H9 (cell line): ENCODE results near the gene KANK4. TPM values are rescaled to one million over a fixed set of nuclear protein-coding genes. Genes with fewer than 3 reads are reported as not detected.

Source experiments
- DNase-seq: peaks from one replicate; pipeline ENCODE4 v3.0.0-alpha.2; 2017
- H2AFZ ChIP-seq: one replicate; pipeline ENCODE4 v1.6.1; 2013; ENCODE audit warnings: mild to moderate bottlenecking, low read length, control low read depth, moderate library complexity
- H2AK5ac ChIP-seq: 2 replicates; pipeline ENCODE4 v1.6.1; 2013; ENCODE audit warnings: low read length, control low read depth, mixed read lengths; ENCODE audit not compliant: insufficient read length
- H2BK120ac ChIP-seq: one replicate; pipeline ENCODE4 v1.6.1; 2013; ENCODE audit warnings: low read depth, mild to moderate bottlenecking, low read length, control low read depth, inconsistent platforms; ENCODE audit not compliant: poor library complexity, severe bottlenecking
- H2BK12ac ChIP-seq: 2 replicates; pipeline ENCODE4 v1.6.1; 2013; ENCODE audit warnings: low read length, control low read depth, mixed read lengths, low read depth; ENCODE audit not compliant: insufficient read length
- H2BK15ac ChIP-seq: 2 replicates; pipeline ENCODE4 v1.6.1; 2013; ENCODE audit warnings: low read depth, low read length, control low read depth
- H2BK20ac ChIP-seq: one replicate; pipeline ENCODE4 v1.6.1; 2013; ENCODE audit warnings: low read depth, mild to moderate bottlenecking, low read length, control low read depth, inconsistent platforms; ENCODE audit not compliant: poor library complexity, severe bottlenecking
- H2BK5ac ChIP-seq: 2 replicates; pipeline ENCODE4 v1.6.1; 2013; ENCODE audit warnings: low read length, control low read depth, mixed read lengths; ENCODE audit not compliant: insufficient read length
- H3K14ac ChIP-seq: 2 replicates; pipeline ENCODE4 v1.6.1; 2013; ENCODE audit warnings: low read length, control low read depth; ENCODE audit not compliant: insufficient read depth
- H3K18ac ChIP-seq: 2 replicates; pipeline ENCODE4 v1.6.1; 2013; ENCODE audit warnings: low read depth, mild to moderate bottlenecking, mixed read lengths, low read length, control low read depth; ENCODE audit not compliant: insufficient read length
- H3K23ac ChIP-seq: 2 replicates; pipeline ENCODE4 v1.6.1; 2013; ENCODE audit warnings: low read length, control low read depth, mixed read lengths, low read depth; ENCODE audit not compliant: insufficient read length
- H3K23me2 ChIP-seq: 2 replicates; pipeline ENCODE4 v1.6.1; 2013; ENCODE audit warnings: low read depth, mild to moderate bottlenecking, mixed read lengths, low read length, control low read depth; ENCODE audit not compliant: insufficient read length, poor library complexity, severe bottlenecking
- H3K27ac ChIP-seq: 2 replicates; pipeline ENCODE4 v1.5.1; 2013; ENCODE audit warnings: low read length, control low read depth, mixed read lengths, low read depth; ENCODE audit not compliant: insufficient read length
- H3K27me3 ChIP-seq: 2 replicates; pipeline ENCODE4 v1.6.1; 2013; ENCODE audit warnings: low read length, control low read depth, inconsistent platforms; ENCODE audit not compliant: insufficient read depth
- H3K4ac ChIP-seq: 2 replicates; pipeline ENCODE4 v1.6.1; 2013; ENCODE audit warnings: low read depth, mild to moderate bottlenecking, control low read depth, inconsistent platforms, low read length, moderate library complexity
- H3K4me1 ChIP-seq: 2 replicates; pipeline ENCODE4 v1.6.1; 2013; ENCODE audit warnings: low read length, control low read depth, inconsistent platforms; ENCODE audit not compliant: insufficient read depth
- H3K4me2 ChIP-seq: 2 replicates; pipeline ENCODE4 v1.6.1; 2013; ENCODE audit warnings: low read length, control low read depth, mixed read lengths; ENCODE audit not compliant: insufficient read length, insufficient read depth
- H3K56ac ChIP-seq: 2 replicates; pipeline ENCODE4 v1.6.1; 2013; ENCODE audit warnings: low read depth, mild to moderate bottlenecking, mixed read lengths, low read length, control low read depth; ENCODE audit not compliant: insufficient read length
- H3K79me1 ChIP-seq: 2 replicates; pipeline ENCODE4 v1.6.1; 2013; ENCODE audit warnings: low read depth, mild to moderate bottlenecking, moderate library complexity, low read length, control low read depth, inconsistent platforms; ENCODE audit not compliant: insufficient read depth, poor library complexity, severe bottlenecking
- H3K79me2 ChIP-seq: 2 replicates; pipeline ENCODE4 v1.6.1; 2013; ENCODE audit warnings: low read length, control low read depth, inconsistent platforms; ENCODE audit not compliant: insufficient read depth
- H3K9ac ChIP-seq: 2 replicates; pipeline ENCODE4 v1.6.1; 2013; ENCODE audit warnings: low read length, control low read depth, mixed read lengths; ENCODE audit not compliant: insufficient read length; ENCODE audit errors: extremely low read depth
- H3K9me3 ChIP-seq: one replicate; pipeline ENCODE4 v1.6.1; 2013; ENCODE audit warnings: low read depth, low read length, inconsistent platforms; ENCODE audit not compliant: control insufficient read depth
- H3T11ph ChIP-seq: one replicate; pipeline ENCODE4 v1.6.1; 2013; ENCODE audit warnings: mild to moderate bottlenecking, low read length, control low read depth, inconsistent platforms
- H4K20me1 ChIP-seq: one replicate; pipeline ENCODE4 v1.6.1; 2013; ENCODE audit not compliant: control insufficient read depth, insufficient read length, insufficient read depth
- H4K5ac ChIP-seq: 2 replicates; pipeline ENCODE4 v1.6.1; 2013; ENCODE audit warnings: low read depth, mild to moderate bottlenecking, mixed read lengths, low read length, control low read depth; ENCODE audit not compliant: insufficient read length
- H4K8ac ChIP-seq: replicated peaks from 2 replicates; pipeline ENCODE4 v1.6.1; 2013; ENCODE audit warnings: low read length, control low read depth, mixed read lengths, low read depth; ENCODE audit not compliant: insufficient read length
- H4K91ac ChIP-seq: 2 replicates; pipeline ENCODE4 v1.6.1; 2013; ENCODE audit warnings: low read depth, mild to moderate bottlenecking, moderate library complexity, mixed read lengths, low read length, control low read depth; ENCODE audit not compliant: insufficient read length
- H3K27ac Mint-ChIP-seq, 3 experiments: 2 replicates in 2 of 3; 3 replicates in 1 of 3; pipeline ENCODE4 v1.8.0; 2020 to 2021; ENCODE audit warnings: mixed read lengths in 3 of 3, mild to moderate bottlenecking in 1 of 3, moderate library complexity in 1 of 3
- H3K27me3 Mint-ChIP-seq: 2 replicates; pipeline ENCODE4 v1.8.0; 2021; ENCODE audit warnings: low read depth, mild to moderate bottlenecking, moderate library complexity, mixed read lengths
- H3K36me3 Mint-ChIP-seq, 3 experiments: 2 replicates in 2 of 3; 3 replicates in 1 of 3; pipeline ENCODE4 v1.8.0; 2020 to 2021; ENCODE audit warnings: low read depth in 3 of 3, mixed read lengths in 3 of 3; ENCODE audit not compliant: insufficient read depth in 1 of 3
- H3K4me1 Mint-ChIP-seq, 2 experiments: 2 replicates each; pipeline ENCODE4 v1.8.0; 2020; ENCODE audit warnings: mixed read lengths in 2 of 2
- H3K4me3 Mint-ChIP-seq, 2 experiments: 2 replicates in 1 of 2; 3 replicates in 1 of 2; pipeline ENCODE4 v1.8.0; 2020 to 2021; ENCODE audit warnings: mild to moderate bottlenecking in 2 of 2, mixed read lengths in 2 of 2, moderate library complexity in 1 of 2
- H3K9me3 Mint-ChIP-seq, 2 experiments: 2 replicates in 1 of 2; 3 replicates in 1 of 2; pipeline ENCODE4 v1.8.0; 2020; ENCODE audit warnings: mild to moderate bottlenecking in 2 of 2, mixed read lengths in 2 of 2, moderate library complexity in 1 of 2
- WGBS: extraction: QIAGEN DNeasy Blood & Tissue Kit; methylation state at CpG from one replicate; pipeline ENCODE4 v1.1.7; 2013; ENCODE audit warnings: missing lambda C conversion rate, low lambda C conversion rate, mixed read lengths; ENCODE audit not compliant: insufficient read length; ENCODE audit errors: extremely low coverage; 5-methylcytosine and 5-hydroxymethylcytosine counted together
- total RNA-seq: library from RNA; stranded (reverse); gene quantifications from 2 replicates; pipeline ENCODE4 v1.2.1, GENCODE V29; 2021
- TF ChIP-seq, protein P1 (sequence below): fragments of 200-600 bp; sonication (generic); conservative IDR thresholded peaks from 3 replicates; pipeline ENCODE4 v1.8.0; 2021; ENCODE audit warnings: antibody characterized with exemption, mild to moderate bottlenecking

KANK4 gene
- total RNA-seq, 1 experiment from 2014 or later = 0.15 TPM

DNA sequence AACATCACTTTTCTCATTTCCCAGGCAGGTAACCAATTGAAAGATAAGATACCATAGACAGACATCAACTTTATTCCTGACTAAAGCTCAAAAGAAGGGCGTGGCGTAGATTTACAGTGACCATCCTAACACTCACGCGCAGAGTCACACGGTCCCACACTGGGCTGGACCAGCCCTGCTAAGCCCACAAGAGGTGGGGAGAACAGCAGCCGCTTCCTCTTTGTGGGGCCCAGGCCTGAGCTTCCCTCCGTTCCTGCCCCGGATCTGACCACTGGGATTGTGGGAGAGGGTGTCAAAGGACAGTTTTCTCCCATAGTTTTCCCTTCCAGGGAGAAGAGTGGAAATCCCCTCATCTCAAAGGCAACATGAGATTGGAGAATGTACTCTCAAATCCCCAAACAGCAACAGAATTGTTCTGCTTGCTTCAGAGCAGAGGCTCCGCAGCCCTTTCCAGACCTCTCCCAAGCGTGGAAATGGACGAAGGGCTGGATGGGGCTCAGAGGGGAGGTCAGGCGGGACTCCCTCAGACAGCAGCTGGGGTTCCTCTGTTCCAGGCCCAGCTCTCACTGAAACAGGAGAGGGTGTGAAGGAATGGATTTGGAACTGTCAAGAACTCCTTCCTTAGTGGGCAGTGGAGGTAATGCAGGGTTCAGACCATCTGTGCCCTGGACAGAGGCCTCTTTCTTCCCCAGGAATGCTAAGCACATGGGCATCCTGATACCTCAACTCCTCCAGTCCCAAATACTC, 90.9 kb downstream of the KANK4 start:
- no peaks in the 10 kb centered on the region for H3K9me3 Mint-ChIP-seq
- no peak overlapping the region for H3K23ac ChIP-seq
- H3K4me1 ChIP-seq = peaks cover 4% of the 10 kb centered on the region; the same call in 1 of the 2 replicates
- peaks cover 4% of the 10 kb centered on the region for H3K23me2 ChIP-seq
- H3K36me3 Mint-ChIP-seq = peaks cover 31 to 47% (median 39%) of the 10 kb centered on the region in 3 experiments
- H3K56ac ChIP-seq = no peak overlapping the region
- WGBS = no CpG with 5 or more reads among the region's 12 CpGs
- H2AFZ ChIP-seq = no peak overlapping the region
- TF ChIP-seq, protein P1, sequence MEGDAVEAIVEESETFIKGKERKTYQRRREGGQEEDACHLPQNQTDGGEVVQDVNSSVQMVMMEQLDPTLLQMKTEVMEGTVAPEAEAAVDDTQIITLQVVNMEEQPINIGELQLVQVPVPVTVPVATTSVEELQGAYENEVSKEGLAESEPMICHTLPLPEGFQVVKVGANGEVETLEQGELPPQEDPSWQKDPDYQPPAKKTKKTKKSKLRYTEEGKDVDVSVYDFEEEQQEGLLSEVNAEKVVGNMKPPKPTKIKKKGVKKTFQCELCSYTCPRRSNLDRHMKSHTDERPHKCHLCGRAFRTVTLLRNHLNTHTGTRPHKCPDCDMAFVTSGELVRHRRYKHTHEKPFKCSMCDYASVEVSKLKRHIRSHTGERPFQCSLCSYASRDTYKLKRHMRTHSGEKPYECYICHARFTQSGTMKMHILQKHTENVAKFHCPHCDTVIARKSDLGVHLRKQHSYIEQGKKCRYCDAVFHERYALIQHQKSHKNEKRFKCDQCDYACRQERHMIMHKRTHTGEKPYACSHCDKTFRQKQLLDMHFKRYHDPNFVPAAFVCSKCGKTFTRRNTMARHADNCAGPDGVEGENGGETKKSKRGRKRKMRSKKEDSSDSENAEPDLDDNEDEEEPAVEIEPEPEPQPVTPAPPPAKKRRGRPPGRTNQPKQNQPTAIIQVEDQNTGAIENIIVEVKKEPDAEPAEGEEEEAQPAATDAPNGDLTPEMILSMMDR = no peak
- no peak overlapping the region for H3T11ph ChIP-seq
- H3K27me3 ChIP-seq = no peaks in the 10 kb centered on the region
- no peak overlapping the region for H2BK5ac ChIP-seq
- no peak for DNase-seq
- H4K8ac ChIP-seq = no peak overlapping the region
- no peak overlapping the region for H3K27ac ChIP-seq
- no peak overlapping the region for H3K18ac ChIP-seq
- no peaks in the 10 kb centered on the region for H4K20me1 ChIP-seq
- no peak overlapping the region for H3K4me2 ChIP-seq
- no peak overlapping the region for H2BK15ac ChIP-seq
- H3K9me3 ChIP-seq = no peaks in the 10 kb centered on the region
- H3K79me1 ChIP-seq = no peaks in the 10 kb centered on the region
- H3K14ac ChIP-seq = no peak overlapping the region; the same call in 1 of the 2 replicates
- H3K79me2 ChIP-seq = no peaks in the 10 kb centered on the region
- H3K27me3 Mint-ChIP-seq = no peaks in the 10 kb centered on the region
- H3K4ac ChIP-seq = no peak overlapping the region
- H3K9ac ChIP-seq = no peak overlapping the region
- H2AK5ac ChIP-seq = peak overlapping the region; percentile 56
- H4K5ac ChIP-seq = peak overlapping the region; percentile 64
- H2BK20ac ChIP-seq = no peak overlapping the region
- peaks cover 36 to 39% of the 10 kb centered on the region in 2 experiments for H3K4me1 Mint-ChIP-seq
- no peak overlapping the region for H3K4me3 Mint-ChIP-seq
- no peak overlapping the region for H2BK12ac ChIP-seq
- no peak overlapping the region for H2BK120ac ChIP-seq
- peak overlapping the region in 2 of 3 experiments; percentile 95; a peak in 5 of 7 replicates for H3K27ac Mint-ChIP-seq
- no peak overlapping the region for H4K91ac ChIP-seq
